DOHH2 (cell line): Measurements from ENCODE around the gene INHBB.

Experiments
- EZH2phosphoT487 ChIP-seq: fragments of 200-600 bp; sonication (generic); IDR thresholded peaks from 2 replicates; pipeline ENCODE4 v1.6.1; 2017; ENCODE audit warnings: borderline replicate concordance, mild to moderate bottlenecking, antibody characterized with exemption, low read length, moderate library complexity, mixed read lengths
- TF ChIP-seq, protein P1 (sequence below): fragments of 200-600 bp; sonication (generic); IDR thresholded peaks from one replicate; pipeline ENCODE4 v1.5.1; 2014; ENCODE audit warnings: antibody characterized with exemption, mild to moderate bottlenecking, low read depth, low read length; ENCODE audit not compliant: poor library complexity, severe bottlenecking

DNA sequence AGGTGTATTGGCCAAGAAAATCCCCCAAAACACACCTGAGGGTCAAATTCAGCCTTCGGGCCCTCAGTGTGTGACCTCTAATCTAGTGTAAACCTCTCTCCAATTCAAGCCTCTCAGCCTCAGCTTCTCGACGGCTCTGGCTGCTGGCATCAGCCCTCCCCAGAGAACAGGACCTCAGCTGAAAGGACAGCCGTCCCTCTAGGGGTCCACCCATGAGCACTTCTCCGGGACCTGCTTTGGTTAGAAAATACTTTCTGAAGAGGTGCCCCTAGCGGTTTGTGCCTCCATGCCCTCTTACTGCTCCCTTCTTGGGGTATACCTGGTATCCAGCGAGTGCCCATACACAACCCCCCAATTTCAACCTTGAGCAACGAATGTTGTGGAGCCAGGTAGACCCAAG is 48.8 kb downstream of the INHBB start:
- TF ChIP-seq, protein P1, sequence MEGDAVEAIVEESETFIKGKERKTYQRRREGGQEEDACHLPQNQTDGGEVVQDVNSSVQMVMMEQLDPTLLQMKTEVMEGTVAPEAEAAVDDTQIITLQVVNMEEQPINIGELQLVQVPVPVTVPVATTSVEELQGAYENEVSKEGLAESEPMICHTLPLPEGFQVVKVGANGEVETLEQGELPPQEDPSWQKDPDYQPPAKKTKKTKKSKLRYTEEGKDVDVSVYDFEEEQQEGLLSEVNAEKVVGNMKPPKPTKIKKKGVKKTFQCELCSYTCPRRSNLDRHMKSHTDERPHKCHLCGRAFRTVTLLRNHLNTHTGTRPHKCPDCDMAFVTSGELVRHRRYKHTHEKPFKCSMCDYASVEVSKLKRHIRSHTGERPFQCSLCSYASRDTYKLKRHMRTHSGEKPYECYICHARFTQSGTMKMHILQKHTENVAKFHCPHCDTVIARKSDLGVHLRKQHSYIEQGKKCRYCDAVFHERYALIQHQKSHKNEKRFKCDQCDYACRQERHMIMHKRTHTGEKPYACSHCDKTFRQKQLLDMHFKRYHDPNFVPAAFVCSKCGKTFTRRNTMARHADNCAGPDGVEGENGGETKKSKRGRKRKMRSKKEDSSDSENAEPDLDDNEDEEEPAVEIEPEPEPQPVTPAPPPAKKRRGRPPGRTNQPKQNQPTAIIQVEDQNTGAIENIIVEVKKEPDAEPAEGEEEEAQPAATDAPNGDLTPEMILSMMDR: no peak
- TF ChIP-seq EZH2phosphoT487: no peak
